ENCODE results near the gene TMEM236. TPM values are rescaled to one million over a fixed set of nuclear protein-coding genes. Genes with fewer than 3 reads are reported as not detected.

TMEM236 gene
- total RNA-seq, 1 experiment from 2014 or later: 0.04 TPM

GRCh38 chr10:17836942-17837341 is 84.9 kb downstream of the TMEM236 start:
- Histone ChIP-seq H3K79me2 (ENCODE audit: low read length) (no peaks in the 10 kb centered on the region), H3K4me1 (ENCODE audit: insufficient read depth, low read length) (peaks cover 29% of the 10 kb centered on the region), H3K9me3 (ENCODE audit: low read length) (no peaks in the 10 kb centered on the region), H3K27ac (ENCODE audit: low read length) (peak overlapping the region; percentile 43), H3K9me2 (replicated peaks; ENCODE audit: low read length) (no peaks in the 10 kb centered on the region), H3K4me2 (ENCODE audit: low read length) (peak overlapping the region; percentile 86), H4K20me1 (ENCODE audit: low read length) (no peaks in the 10 kb centered on the region), H2AFZ (ENCODE audit: low read length) (peak overlapping the region; percentile 89), H3K9ac (ENCODE audit: low read length) (no peak overlapping the region), H3K36me3 (ENCODE audit: low read depth, low read length) (no peaks in the 10 kb centered on the region), H3K4me3 (ENCODE audit: low read length) (peak overlapping the region; percentile 60), H3K27me3 (ENCODE audit: low read length) (no peaks in the 10 kb centered on the region), H3F3A (ENCODE audit: low read length, unreplicated experiment) (no peaks in the 10 kb centered on the region)
- BruUV-seq (replicated peaks): no TSS peak
- ATAC-seq: peak; percentile 61
- DNase-seq: peak; percentile 46
- ChIA-PET CTCF (no interaction called here), POLR2A (ENCODE audit: unreplicated experiment) (no interaction called here)
- TF ChIP-seq EZH2 (IDR thresholded peaks at IDR 0.05; ENCODE audit: low read length, unreplicated experiment) (no peak), EZH2phosphoT487 (IDR thresholded peaks at IDR 0.05; ENCODE audit: borderline replicate concordance, low read length) (no peak), CTCF (conservative IDR thresholded peaks at IDR 0.05; ENCODE audit: low read depth, low read length) (0 out of 2 replicates have a peak, but pooled peaks have one; percentile 9)
- intact Hi-C loops (cut with micrococcal nuclease): loop anchor here (5.0 kb wide), 3 partner anchors 55 to 230 kb away; no protein-coding TSS in a partner anchor

- CTCF ChIA-PET: no interaction called here
- Histone ChIP-seq H3K9me2 (replicated peaks; ENCODE audit: low read length) (no peaks in the 10 kb centered on the region), H3K79me2 (ENCODE audit: low read length) (no peaks in the 10 kb centered on the region), H3K4me1 (ENCODE audit: insufficient read depth, low read length) (peaks cover 29% of the 10 kb centered on the region), H3F3A (ENCODE audit: low read length, unreplicated experiment) (no peaks in the 10 kb centered on the region), H3K4me2 (ENCODE audit: low read length) (no peak overlapping the region), H3K27me3 (ENCODE audit: low read length) (no peaks in the 10 kb centered on the region), H3K9me3 (ENCODE audit: low read length) (no peaks in the 10 kb centered on the region), H3K9ac (ENCODE audit: low read length) (no peak overlapping the region), H3K36me3 (ENCODE audit: low read depth, low read length) (no peaks in the 10 kb centered on the region), H3K4me3 (ENCODE audit: low read length) (no peak overlapping the region), H2AFZ (ENCODE audit: low read length) (no peak overlapping the region), H3K27ac (ENCODE audit: low read length) (no peak overlapping the region), H4K20me1 (ENCODE audit: low read length) (no peaks in the 10 kb centered on the region)
- TF ChIP-seq EZH2phosphoT487 (IDR thresholded peaks at IDR 0.05; ENCODE audit: borderline replicate concordance, low read length) (no peak), EZH2 (IDR thresholded peaks at IDR 0.05; ENCODE audit: low read length, unreplicated experiment) (no peak), CTCF (conservative IDR thresholded peaks at IDR 0.05; ENCODE audit: low read depth, low read length) (no peak)
- intact Hi-C loops (cut with micrococcal nuclease): loop anchor here (5.0 kb wide), 3 partner anchors 56 to 231 kb away; no protein-coding TSS in a partner anchor
- no peak for ATAC-seq
- BruUV-seq (replicated peaks): no TSS peak
- POLR2A ChIA-PET (ENCODE audit: unreplicated experiment): interaction anchor here (0.7 kb wide), 1 partner anchor 42 kb away, joined by 3 read pairs; no protein-coding TSS in a partner anchor
- DNase-seq: no peak
These were observed 86.2 kb downstream of the TMEM236 start for GRCh38 chr10:17838080-17838648.

GRCh38 chr10:17841050-17841449 is 89.0 kb downstream of the TMEM236 start:
- no peak overlapping the region for H2AFZ ChIP-seq (ENCODE audit: low read length)
- ChIA-PET POLR2A (ENCODE audit: unreplicated experiment) (no interaction called here), CTCF (no interaction called here)
- DNase-seq (peak; percentile 51), ATAC-seq (peak; percentile 38)
- no peak overlapping the region for H3K27ac ChIP-seq (ENCODE audit: low read length)
- H3K4me3 ChIP-seq (ENCODE audit: low read length): no peak overlapping the region
- no peaks in the 10 kb centered on the region for H4K20me1 ChIP-seq (ENCODE audit: low read length)
- no peak overlapping the region for H3K9ac ChIP-seq (ENCODE audit: low read length)
- no TSS peak for BruUV-seq (replicated peaks)
- no peaks in the 10 kb centered on the region for H3K27me3 ChIP-seq (ENCODE audit: low read length)
- H3K9me3 ChIP-seq (ENCODE audit: low read length): no peaks in the 10 kb centered on the region
- H3K36me3 ChIP-seq (ENCODE audit: low read depth, low read length): no peaks in the 10 kb centered on the region
- H3F3A ChIP-seq (ENCODE audit: low read length, unreplicated experiment): no peaks in the 10 kb centered on the region
- peaks cover 16% of the 10 kb centered on the region for H3K4me1 ChIP-seq (ENCODE audit: insufficient read depth, low read length)
- no peaks in the 10 kb centered on the region for H3K9me2 ChIP-seq (replicated peaks; ENCODE audit: low read length)
- TF ChIP-seq EZH2phosphoT487 (IDR thresholded peaks at IDR 0.05; ENCODE audit: borderline replicate concordance, low read length) (no peak), EZH2 (IDR thresholded peaks at IDR 0.05; ENCODE audit: low read length, unreplicated experiment) (no peak), CTCF (conservative IDR thresholded peaks at IDR 0.05; ENCODE audit: low read depth, low read length) (no peak)
- intact Hi-C loops (cut with micrococcal nuclease): no loop called here
- no peak overlapping the region for H3K4me2 ChIP-seq (ENCODE audit: low read length)
- no peaks in the 10 kb centered on the region for H3K79me2 ChIP-seq (ENCODE audit: low read length)
